Trophoblast cell (in vitro differentiated cells and primary cell): ENCODE results near the gene CFAP221.

Source experiments
- DNase-seq, 2 donors: peaks; one replicate each; pipeline ENCODE4 v3.0.0-alpha.2; 2016
- H2AFZ ChIP-seq: 2 replicates; pipeline ENCODE4 v1.6.1; 2013; ENCODE audit warnings: low read length, moderate library complexity, mild to moderate bottlenecking; ENCODE audit not compliant: insufficient read depth, poor library complexity
- H2AK5ac ChIP-seq: 2 replicates; pipeline ENCODE4 v1.6.1; 2013; ENCODE audit warnings: mild to moderate bottlenecking, low read length
- H2BK120ac ChIP-seq: 2 replicates; pipeline ENCODE4 v1.6.1; 2013; ENCODE audit warnings: low read length, mild to moderate bottlenecking, moderate library complexity; ENCODE audit not compliant: insufficient read depth, poor library complexity
- H2BK12ac ChIP-seq: 2 replicates; pipeline ENCODE4 v1.6.1; 2013; ENCODE audit warnings: mild to moderate bottlenecking, low read length, moderate library complexity
- H2BK5ac ChIP-seq: 2 replicates; pipeline ENCODE4 v1.6.1; 2013; ENCODE audit warnings: low read length, low read depth, moderate library complexity, mild to moderate bottlenecking; ENCODE audit not compliant: poor library complexity
- H3K14ac ChIP-seq: 2 replicates; pipeline ENCODE4 v1.6.1; 2013; ENCODE audit warnings: mild to moderate bottlenecking, low read length
- H3K18ac ChIP-seq: 2 replicates; pipeline ENCODE4 v1.6.1; 2013; ENCODE audit warnings: mild to moderate bottlenecking, low read length
- H3K23ac ChIP-seq: 2 replicates; pipeline ENCODE4 v1.6.1; 2013; ENCODE audit warnings: low read length
- H3K27ac ChIP-seq: 2 replicates; pipeline ENCODE4 v1.5.1; 2013; ENCODE audit warnings: low read depth, mild to moderate bottlenecking, inconsistent platforms, low read length, moderate library complexity
- H3K27me3 ChIP-seq: 2 replicates; pipeline ENCODE4 v1.6.1; 2013; ENCODE audit warnings: inconsistent platforms, mild to moderate bottlenecking, low read length, moderate library complexity; ENCODE audit not compliant: insufficient read depth
- H3K36me3 ChIP-seq, 2 experiments: 1 replicate in 1 of 2; 2 replicates in 1 of 2; pipeline ENCODE4 v1.6.1; 2013; ENCODE audit warnings: low read length in 2 of 2, mild to moderate bottlenecking in 2 of 2, moderate library complexity in 1 of 2; ENCODE audit not compliant: insufficient read depth in 2 of 2, control insufficient read depth in 1 of 2
- H3K4ac ChIP-seq: 2 replicates; pipeline ENCODE4 v1.6.1; 2013; ENCODE audit warnings: low read depth, mild to moderate bottlenecking, low read length, moderate library complexity
- H3K4me1 ChIP-seq, 2 experiments: 1 replicate in 1 of 2; 2 replicates in 1 of 2; pipeline ENCODE4 v1.6.1; 2013; ENCODE audit warnings: low read length in 2 of 2, mild to moderate bottlenecking in 2 of 2, moderate library complexity in 1 of 2; ENCODE audit not compliant: insufficient read depth in 2 of 2, control insufficient read depth in 1 of 2
- H3K4me2 ChIP-seq: 2 replicates; pipeline ENCODE4 v1.6.1; 2013; ENCODE audit warnings: inconsistent platforms, mild to moderate bottlenecking, low read length, moderate library complexity
- H3K4me3 ChIP-seq: 2 replicates; pipeline ENCODE4 v1.5.1; 2013; ENCODE audit warnings: mild to moderate bottlenecking, low read depth, low read length, inconsistent platforms
- H3K79me1 ChIP-seq: one replicate; pipeline ENCODE4 v1.6.1; 2013; ENCODE audit warnings: low read length
- H3K79me2 ChIP-seq: 2 replicates; pipeline ENCODE4 v1.6.1; 2013; ENCODE audit warnings: low read length, mild to moderate bottlenecking; ENCODE audit not compliant: control insufficient read depth, insufficient read depth, poor library complexity
- H3K9ac ChIP-seq: 2 replicates; pipeline ENCODE4 v1.6.1; 2013; ENCODE audit warnings: mild to moderate bottlenecking, low read length
- H3K9me3 ChIP-seq: 2 replicates; pipeline ENCODE4 v1.6.1; 2013; ENCODE audit warnings: low read depth, mild to moderate bottlenecking, control low read depth, inconsistent platforms, low read length; ENCODE audit not compliant: insufficient read depth
- H4K12ac ChIP-seq: 2 replicates; pipeline ENCODE4 v1.6.1; 2013; ENCODE audit warnings: low read depth, mild to moderate bottlenecking, low read length, moderate library complexity
- H4K8ac ChIP-seq: 2 replicates; pipeline ENCODE4 v1.6.1; 2013; ENCODE audit warnings: low read depth, mild to moderate bottlenecking, low read length, moderate library complexity
- H4K91ac ChIP-seq: one replicate; pipeline ENCODE4 v1.6.1; 2013; ENCODE audit warnings: low read depth, mild to moderate bottlenecking, low read length, moderate library complexity
- WGBS: extraction: QIAGEN DNeasy Blood & Tissue Kit; methylation state at CpG from one replicate; pipeline ENCODE4 v1.1.7; 2013; ENCODE audit warnings: missing lambda C conversion rate; ENCODE audit not compliant: insufficient read length, insufficient coverage; ENCODE audit errors: extremely low coverage; 5-methylcytosine and 5-hydroxymethylcytosine counted together

CFAP221 gene

DNA sequence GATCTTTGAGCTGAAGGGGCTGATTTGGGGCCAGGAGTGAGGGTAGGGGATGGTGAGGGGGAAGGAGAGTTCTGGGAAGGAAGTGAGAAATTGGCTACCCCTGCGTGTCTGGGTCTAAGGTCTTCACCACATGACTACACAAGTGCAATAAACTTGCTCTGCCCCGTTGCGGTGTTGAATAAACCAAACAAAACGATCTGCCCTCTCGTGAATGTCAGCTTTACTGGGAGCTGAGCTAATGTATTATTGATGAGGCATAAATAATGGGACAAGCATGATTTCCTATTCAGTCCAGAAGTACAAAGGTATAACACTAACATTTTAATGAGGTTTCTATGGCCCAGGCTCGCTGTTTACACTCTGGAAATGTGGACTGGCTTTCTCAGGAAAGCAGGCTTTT lies 8.0 kb upstream of the CFAP221 start:
- no peak overlapping the region for H2BK12ac ChIP-seq
- H4K12ac ChIP-seq = no peak overlapping the region
- H3K9ac ChIP-seq = no peak overlapping the region
- H2BK5ac ChIP-seq = no peak overlapping the region
- no peaks in the 10 kb centered on the region for H3K27me3 ChIP-seq
- WGBS = no CpG with 5 or more reads among the region's 6 CpGs
- no peaks in the 10 kb centered on the region for H3K79me1 ChIP-seq
- H3K4me3 ChIP-seq = no peak overlapping the region
- no peak overlapping the region for H2AK5ac ChIP-seq
- no peak overlapping the region for H4K8ac ChIP-seq
- no peak overlapping the region for H2AFZ ChIP-seq
- H3K9me3 ChIP-seq = peaks cover 6% of the 10 kb centered on the region
- no peaks in the 10 kb centered on the region for H3K4me1 ChIP-seq
- no peak overlapping the region for H3K14ac ChIP-seq
- no peak overlapping the region for H2BK120ac ChIP-seq
- no peak overlapping the region for H3K18ac ChIP-seq
- DNase-seq = no peak
- no peak overlapping the region for H3K27ac ChIP-seq
- H3K79me2 ChIP-seq = no peaks in the 10 kb centered on the region
- no peak overlapping the region for H4K91ac ChIP-seq
- no peaks in the 10 kb centered on the region for H3K36me3 ChIP-seq
- H3K4me2 ChIP-seq = no peak overlapping the region
- no peak overlapping the region for H3K4ac ChIP-seq
- H3K23ac ChIP-seq = no peak overlapping the region

GRCh38 chr2:119536707-119537106 lies 7.5 kb upstream of the CFAP221 start:
- Histone ChIP-seq H2AFZ (no peak overlapping the region), H3K27ac (no peak overlapping the region), H3K4me2 (no peak overlapping the region), H3K9ac (no peak overlapping the region), H2BK12ac (no peak overlapping the region), H3K27me3 (no peaks in the 10 kb centered on the region), H3K4me3 (no peak overlapping the region), H2AK5ac (no peak overlapping the region), H3K4ac (no peak overlapping the region), H3K79me1 (no peaks in the 10 kb centered on the region), H4K12ac (no peak overlapping the region), H3K9me3 (peaks cover 6% of the 10 kb centered on the region), H4K91ac (no peak overlapping the region), H3K36me3 (no peaks in the 10 kb centered on the region), H3K18ac (no peak overlapping the region), H3K14ac (no peak overlapping the region), H2BK5ac (no peak overlapping the region), H3K23ac (no peak overlapping the region), H2BK120ac (no peak overlapping the region), H3K79me2 (no peaks in the 10 kb centered on the region), H4K8ac (no peak overlapping the region), H3K4me1 (peaks cover 0 to 3% of the 10 kb centered on the region in 2 experiments)
- no CpG with 5 or more reads among the region's 1 CpG for WGBS
- DNase-seq = no peak

DNA sequence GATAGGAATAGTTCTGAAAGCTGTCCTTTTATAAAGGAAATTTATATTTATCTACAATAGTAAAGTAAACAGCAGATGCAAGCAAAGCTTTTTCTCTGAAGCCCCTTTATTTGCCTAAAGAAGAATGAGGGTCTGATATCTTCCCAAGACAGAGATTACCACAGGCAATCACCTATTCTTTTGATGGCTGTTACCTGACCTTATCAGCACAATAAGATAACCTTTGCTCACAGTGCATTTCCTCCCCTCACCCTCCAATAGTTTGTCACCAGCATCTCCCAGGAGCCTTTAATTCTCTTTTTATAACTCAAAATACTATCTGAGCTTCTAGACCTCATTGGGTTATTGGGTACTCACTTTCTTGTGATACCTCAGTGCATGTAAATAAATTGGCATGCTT lies 6.5 kb upstream of the CFAP221 start:
- H3K79me1 ChIP-seq = no peaks in the 10 kb centered on the region
- H3K27ac ChIP-seq = no peak overlapping the region
- no peak overlapping the region for H3K4me2 ChIP-seq
- H3K4me3 ChIP-seq = no peak overlapping the region
- no peak overlapping the region for H3K18ac ChIP-seq
- no peak overlapping the region for H4K91ac ChIP-seq
- H3K27me3 ChIP-seq = no peaks in the 10 kb centered on the region
- H2BK120ac ChIP-seq = no peak overlapping the region
- H2AK5ac ChIP-seq = no peak overlapping the region
- H3K4me1 ChIP-seq = peaks cover 0 to 4% of the 10 kb centered on the region in 2 experiments
- H3K9me3 ChIP-seq = peaks cover 6% of the 10 kb centered on the region
- no peak overlapping the region for H2BK5ac ChIP-seq
- H3K4ac ChIP-seq = no peak overlapping the region
- no peak overlapping the region for H4K12ac ChIP-seq
- H3K23ac ChIP-seq = no peak overlapping the region
- no peaks in the 10 kb centered on the region for H3K36me3 ChIP-seq
- H4K8ac ChIP-seq = no peak overlapping the region
- no peak overlapping the region for H2AFZ ChIP-seq
- H3K79me2 ChIP-seq = no peaks in the 10 kb centered on the region
- no peak overlapping the region for H2BK12ac ChIP-seq
- H3K14ac ChIP-seq = no peak overlapping the region
- no peak for DNase-seq
- H3K9ac ChIP-seq = no peak overlapping the region

DNA sequence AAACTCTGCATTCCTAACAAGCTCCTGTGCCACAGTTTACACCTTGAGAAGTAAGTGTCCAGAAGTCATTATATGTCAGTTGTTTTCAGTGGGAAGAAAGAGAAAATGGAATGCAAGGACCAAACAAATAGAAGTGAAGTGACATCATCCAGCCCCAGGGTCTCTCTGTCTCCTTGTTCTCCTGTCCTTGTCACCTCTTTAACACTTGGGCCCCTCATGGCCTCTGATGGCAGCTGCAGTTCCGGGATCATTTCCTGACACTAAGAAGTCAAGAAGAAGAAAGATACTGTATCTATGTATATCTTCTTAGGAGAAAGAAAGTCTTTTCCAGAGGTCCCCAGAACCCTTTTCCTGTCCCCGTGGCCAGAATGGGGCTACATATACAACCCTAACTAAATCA lies 2.8 kb upstream of the CFAP221 start:
- Histone ChIP-seq H2BK5ac (no peak overlapping the region), H3K4me3 (no peak overlapping the region), H3K14ac (no peak overlapping the region), H4K12ac (no peak overlapping the region), H3K4ac (no peak overlapping the region), H3K4me2 (no peak overlapping the region), H2AFZ (no peak overlapping the region), H3K79me2 (peaks cover 5% of the 10 kb centered on the region), H3K4me1 (peaks cover 3 to 8% of the 10 kb centered on the region in 2 experiments), H2BK12ac (no peak overlapping the region), H4K91ac (no peak overlapping the region), H3K9me3 (peaks cover 6% of the 10 kb centered on the region), H3K27ac (no peak overlapping the region), H2BK120ac (no peak overlapping the region), H3K18ac (no peak overlapping the region), H3K23ac (no peak overlapping the region), H4K8ac (no peak overlapping the region), H3K79me1 (peaks cover 6% of the 10 kb centered on the region), H2AK5ac (no peak overlapping the region), H3K27me3 (no peaks in the 10 kb centered on the region), H3K9ac (no peak overlapping the region), H3K36me3 (no peaks in the 10 kb centered on the region)
- peak in 1 of 2 donors; percentile 13 for DNase-seq
- WGBS = no CpG with 5 or more reads among the region's 2 CpGs
